GM21619 (cell line): ENCODE results near the gene C6orf15.

Experiments
- ATAC-seq: cut with Tn5 transposase; IDR thresholded peaks from one replicate; pipeline ENCODE4 v1.9.1; 2021; ENCODE audit not compliant: unreplicated experiment

C6orf15 gene

GRCh38 chr6:31110825-31111582 lies 1.4 kb downstream of the C6orf15 start:
- ATAC-seq: no peak

- no peak for ATAC-seq
Measured at GRCh38 chr6:31107052-31107451, 5.3 kb downstream of the C6orf15 start.

- no peak for ATAC-seq
Measured at GRCh38 chr6:31103136-31103535, 9.2 kb downstream of the C6orf15 start.

GRCh38 chr6:31098449-31098938 lies 13.9 kb downstream of the C6orf15 start:
- ATAC-seq: no peak

GRCh38 chr6:31096656-31097055 lies 15.7 kb downstream of the C6orf15 start:
- ATAC-seq: no peak

- ATAC-seq: no peak
Measured at GRCh38 chr6:31096215-31096614, 16.2 kb downstream of the C6orf15 start.

- no peak for ATAC-seq
Measured at GRCh38 chr6:31094389-31094881, 17.9 kb downstream of the C6orf15 start.

- ATAC-seq: no peak
Measured at GRCh38 chr6:31092769-31093505, 19.4 kb downstream of the C6orf15 start.

GRCh38 chr6:31092238-31092637 lies 20.1 kb downstream of the C6orf15 start:
- no peak for ATAC-seq

GRCh38 chr6:31091680-31092079 lies 20.7 kb downstream of the C6orf15 start:
- no peak for ATAC-seq

GRCh38 chr6:31090973-31091364 lies 21.4 kb downstream of the C6orf15 start:
- no peak for ATAC-seq

- ATAC-seq: no peak
Measured at GRCh38 chr6:31090275-31090972, 22.0 kb downstream of the C6orf15 start.

GRCh38 chr6:31087494-31088089 lies 24.8 kb downstream of the C6orf15 start:
- no peak for ATAC-seq

- no peak for ATAC-seq
Measured at GRCh38 chr6:31086788-31087440, 25.5 kb downstream of the C6orf15 start.

GRCh38 chr6:31083742-31084354 lies 28.5 kb downstream of the C6orf15 start:
- no peak for ATAC-seq

GRCh38 chr6:31081872-31082271 lies 30.5 kb downstream of the C6orf15 start:
- no peak for ATAC-seq

- no peak for ATAC-seq
Measured at GRCh38 chr6:31079656-31080261, 32.6 kb downstream of the C6orf15 start.

GRCh38 chr6:31076611-31077010 lies 35.8 kb downstream of the C6orf15 start:
- no peak for ATAC-seq

GRCh38 chr6:31075528-31075927 lies 36.8 kb downstream of the C6orf15 start:
- ATAC-seq: no peak

GRCh38 chr6:31074401-31074800 lies 38.0 kb downstream of the C6orf15 start:
- ATAC-seq: no peak
